Hematopoietic multipotent progenitor cell treated with erythropoietin and hydrocortisone succinate and interleukin-3 and kit ligand, for 6 days (in vitro differentiated cells): ENCODE data around the gene HOXB3.

Experiments
- DNase-seq: peaks from one replicate; pipeline ENCODE4 v3.0.0-alpha.2; 2015

HOXB3 gene

DNA sequence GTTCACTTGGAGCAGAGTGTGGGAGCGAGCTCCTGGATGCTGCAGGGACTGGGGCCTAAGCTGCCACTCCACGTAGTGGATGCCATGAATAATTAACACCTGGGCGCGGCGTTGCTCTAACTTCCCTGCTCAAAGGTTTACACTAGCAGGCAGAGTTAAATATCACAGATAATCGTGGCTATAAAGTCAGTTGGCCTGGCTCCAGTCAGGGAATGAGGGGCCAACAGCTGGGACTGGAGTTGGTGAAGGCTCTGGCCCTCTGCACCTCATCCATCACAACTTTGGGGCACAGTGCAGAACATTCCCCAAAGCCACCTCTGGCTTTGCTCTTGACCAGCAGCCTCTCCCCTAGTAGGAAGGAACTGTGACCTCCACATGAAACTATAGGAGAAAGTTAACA lies 22.8 kb downstream of the HOXB3 start:
- no peak for DNase-seq

DNA sequence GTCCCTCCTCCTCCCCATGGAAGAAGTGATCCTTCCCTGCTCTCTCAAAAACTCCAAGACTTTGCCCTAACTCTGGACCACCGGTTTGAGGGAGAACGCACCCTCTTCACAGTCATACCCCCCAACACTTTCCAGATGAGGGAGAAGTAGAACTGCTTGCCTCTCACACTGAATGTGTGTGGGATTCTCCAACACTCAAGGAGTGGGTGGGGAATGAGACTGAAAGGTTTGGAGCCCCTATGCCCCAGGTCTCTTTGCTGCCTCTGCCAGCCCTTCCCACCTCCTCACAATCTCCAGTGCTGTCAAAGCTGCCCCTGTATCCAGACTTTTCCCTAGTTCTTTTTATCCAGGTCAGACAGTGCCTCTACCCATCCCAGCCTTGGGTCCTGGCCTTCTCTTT lies 23.3 kb downstream of the HOXB3 start:
- DNase-seq: no peak

DNA sequence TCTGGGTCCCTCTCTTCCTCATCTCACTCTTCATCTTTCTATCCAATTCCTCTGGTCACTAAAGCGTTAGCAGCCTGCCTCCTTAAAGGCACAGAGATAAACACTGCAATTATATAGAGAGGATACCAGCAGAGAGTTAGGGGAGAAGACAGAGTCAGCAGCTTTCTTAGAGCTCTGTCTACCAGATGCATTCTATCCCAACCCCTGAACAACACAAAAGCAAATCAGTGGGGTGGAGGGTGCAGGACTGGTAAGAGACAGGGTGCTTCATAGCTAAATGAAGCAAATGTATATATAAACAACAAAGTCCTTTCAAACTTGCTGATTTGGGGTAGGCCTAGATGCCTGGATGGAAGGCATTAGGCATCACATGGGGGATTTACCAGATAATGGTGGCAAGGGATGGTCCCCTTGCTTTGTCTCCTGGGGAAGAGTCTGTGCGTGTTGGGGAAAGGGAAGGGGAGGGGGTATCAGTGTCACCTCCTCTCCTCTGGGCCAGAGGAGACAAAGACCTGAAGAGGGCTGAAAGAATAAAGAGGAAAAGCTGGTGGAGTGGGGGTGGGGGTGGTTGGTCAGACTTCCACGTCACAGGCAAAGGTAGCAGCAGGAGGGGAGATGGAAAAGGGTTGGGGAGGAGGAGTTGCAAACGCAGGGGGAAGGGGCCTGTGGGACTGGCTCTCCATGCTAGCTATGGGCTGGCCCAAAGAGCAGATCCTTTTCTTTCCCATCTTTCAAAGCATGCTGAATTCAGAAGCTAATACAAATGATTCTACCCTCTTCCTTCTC lies 23.9 kb downstream of the HOXB3 start:
- no peak for DNase-seq

DNA sequence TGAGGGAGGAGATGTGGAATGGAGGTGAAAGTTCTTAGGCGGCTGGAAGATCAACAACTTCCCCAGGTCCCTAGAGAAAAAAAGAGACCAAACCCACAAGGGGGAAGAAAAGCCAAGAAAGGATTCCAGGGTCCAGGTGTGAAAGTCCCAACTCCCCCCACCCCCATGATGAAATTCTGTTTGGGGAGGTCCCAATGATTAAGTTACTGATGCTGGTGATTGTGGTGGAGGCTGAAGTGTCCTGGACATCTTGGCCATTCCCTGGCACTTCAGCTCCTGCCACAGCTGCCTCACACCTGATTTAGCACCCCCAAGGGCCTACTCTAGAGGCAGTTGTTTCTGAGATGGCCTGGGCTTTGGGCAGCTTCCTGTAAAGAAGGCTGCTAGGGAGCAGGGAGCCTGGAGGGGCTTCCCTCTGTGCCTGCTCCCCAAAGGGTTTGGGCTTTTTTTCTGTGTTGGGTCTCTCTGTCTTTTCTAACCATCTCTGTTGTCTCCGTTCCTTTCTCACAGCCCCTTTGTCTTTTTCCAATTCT lies 25.0 kb downstream of the HOXB3 start:
- DNase-seq: no peak

DNA sequence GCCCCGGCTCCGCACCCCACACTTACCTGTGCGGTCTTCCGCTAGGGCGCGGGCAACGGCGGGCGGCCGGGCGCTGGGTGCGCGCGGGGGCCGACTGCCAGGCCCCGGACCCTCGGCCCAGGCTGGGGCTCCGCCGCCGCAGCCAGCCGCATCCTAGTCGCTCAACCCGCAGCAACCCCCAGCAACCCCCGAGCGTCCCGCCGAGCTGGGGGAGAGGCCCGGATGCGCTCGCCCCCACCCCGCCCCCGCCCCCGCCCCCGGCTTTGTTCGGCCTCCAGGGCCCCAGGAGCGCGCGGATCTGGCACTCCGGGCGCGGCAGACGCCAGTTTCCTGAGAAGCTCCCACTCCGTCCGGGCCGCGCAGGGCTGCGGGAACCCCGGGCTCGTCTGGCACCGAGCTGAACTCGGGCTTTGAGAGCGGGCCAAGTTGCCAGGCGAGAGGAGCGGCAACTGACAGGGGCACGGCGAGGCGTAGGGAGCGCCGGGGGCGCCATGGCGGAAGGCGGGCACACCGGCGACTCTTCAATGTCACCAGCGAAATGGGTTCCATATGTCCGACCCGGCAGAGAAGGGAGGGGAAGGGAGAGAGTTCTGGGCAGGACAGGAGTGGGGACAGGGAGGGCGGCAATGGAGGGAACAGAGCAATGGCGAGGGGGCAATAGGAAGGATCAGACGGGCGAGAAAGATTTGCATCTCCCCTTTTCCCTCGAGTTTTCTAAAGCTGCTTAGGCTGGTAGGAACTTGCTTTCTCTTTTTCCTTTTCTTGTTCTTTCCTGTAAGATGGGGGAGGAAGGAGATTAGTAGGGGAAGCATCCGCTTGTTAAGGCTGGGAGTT lies 25.6 kb downstream of the HOXB3 start:
- DNase-seq: no peak

DNA sequence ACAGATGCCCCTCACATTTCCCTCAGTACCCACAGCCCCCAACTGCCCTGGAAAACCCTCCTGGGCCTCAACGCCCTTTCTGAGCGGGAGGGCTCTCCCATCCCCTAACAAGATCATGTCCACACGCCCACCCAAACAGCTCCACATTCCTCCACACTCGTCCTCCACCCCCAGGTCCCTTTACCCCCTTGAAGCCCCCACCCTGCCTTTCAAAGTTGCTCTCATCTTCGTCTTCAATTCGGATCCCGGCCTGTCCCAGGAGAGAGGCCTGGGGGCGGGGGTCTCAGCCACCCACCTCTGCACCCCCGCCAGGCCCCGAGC lies 26.2 kb downstream of the HOXB3 start:
- no peak for DNase-seq

DNA sequence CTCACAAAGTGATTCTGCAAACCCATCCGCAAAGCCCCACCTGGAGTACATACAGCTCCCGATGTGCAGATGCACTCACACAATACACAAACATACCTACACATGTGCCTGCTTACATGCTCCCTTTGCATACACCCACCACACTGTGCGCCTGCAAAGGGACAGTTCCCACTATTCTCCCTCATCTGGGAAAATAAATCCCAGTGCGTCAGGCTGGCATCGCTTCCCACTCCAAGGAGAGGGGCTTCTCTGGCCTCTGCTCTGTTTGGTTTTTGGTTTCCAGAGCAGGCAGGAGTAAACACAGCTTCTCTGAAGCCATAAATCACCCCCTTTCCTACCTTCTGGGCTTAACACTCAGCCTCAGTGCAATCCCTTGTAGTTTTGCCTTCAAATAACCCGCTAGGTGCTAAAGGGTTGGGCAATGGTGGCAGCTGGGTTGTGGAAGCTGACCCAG lies 26.6 kb downstream of the HOXB3 start:
- DNase-seq: no peak

DNA sequence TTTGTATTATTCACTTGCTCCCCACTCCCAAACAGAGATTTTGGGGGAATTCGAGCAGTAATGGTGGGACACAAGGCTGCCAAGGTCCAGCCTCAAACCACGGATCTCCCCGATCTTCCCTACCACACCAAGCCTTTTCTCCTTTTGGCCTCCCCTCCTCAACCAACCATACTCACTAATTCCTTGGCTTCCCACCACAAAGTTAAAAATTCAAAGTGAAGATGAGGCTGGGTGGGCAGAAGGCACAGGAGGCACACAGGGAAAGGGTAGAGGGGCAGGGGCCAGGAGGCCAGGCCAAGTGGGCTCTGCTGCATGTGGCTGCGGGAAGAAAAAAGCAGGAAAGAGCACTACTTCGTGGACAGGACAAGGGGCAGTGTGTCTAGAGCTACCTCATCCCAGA lies 27.1 kb downstream of the HOXB3 start:
- no peak for DNase-seq

DNA sequence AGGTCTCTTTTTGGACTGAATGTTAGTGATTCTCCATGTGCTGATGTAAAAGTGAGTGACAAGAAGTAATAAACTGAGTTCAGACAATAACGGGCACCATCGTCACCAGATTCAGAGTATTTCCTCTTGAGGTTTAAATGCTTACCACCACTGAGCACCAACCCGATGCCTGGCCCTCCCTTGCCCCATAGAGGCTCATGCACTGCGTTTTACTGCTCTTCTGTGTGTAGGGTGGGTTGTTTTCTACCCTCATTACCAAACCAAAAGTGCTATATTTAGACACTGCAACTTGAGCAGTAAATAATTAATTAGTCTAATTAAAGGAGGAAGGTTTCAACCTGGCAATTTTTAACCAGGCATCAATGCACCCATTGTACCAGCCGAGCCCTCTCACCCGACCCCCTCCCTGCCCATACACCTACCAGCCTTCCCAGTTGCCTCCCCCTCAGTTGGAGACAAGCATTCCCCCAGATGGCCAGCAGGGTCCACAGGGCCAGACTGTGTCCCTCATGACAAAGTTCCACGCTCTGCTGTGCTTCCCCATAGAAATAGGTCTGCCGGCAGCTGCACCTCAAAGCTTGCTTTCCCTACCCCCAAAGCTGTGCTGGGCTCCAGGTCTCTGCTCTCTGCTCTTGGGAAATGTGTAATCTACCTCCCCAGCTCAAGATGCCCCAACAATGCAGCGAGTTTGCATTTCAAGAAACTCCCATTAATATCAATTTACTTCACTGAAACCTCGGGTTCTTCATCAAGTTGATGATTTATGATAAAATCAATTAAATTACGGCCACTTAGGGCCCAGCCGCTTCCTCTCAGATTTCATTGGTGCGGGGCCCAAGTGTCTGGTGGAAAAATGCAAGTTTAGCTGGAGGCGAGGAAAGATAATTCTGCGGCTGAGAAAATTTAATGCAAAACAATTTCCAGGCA lies 27.9 kb downstream of the HOXB3 start:
- no peak for DNase-seq

DNA sequence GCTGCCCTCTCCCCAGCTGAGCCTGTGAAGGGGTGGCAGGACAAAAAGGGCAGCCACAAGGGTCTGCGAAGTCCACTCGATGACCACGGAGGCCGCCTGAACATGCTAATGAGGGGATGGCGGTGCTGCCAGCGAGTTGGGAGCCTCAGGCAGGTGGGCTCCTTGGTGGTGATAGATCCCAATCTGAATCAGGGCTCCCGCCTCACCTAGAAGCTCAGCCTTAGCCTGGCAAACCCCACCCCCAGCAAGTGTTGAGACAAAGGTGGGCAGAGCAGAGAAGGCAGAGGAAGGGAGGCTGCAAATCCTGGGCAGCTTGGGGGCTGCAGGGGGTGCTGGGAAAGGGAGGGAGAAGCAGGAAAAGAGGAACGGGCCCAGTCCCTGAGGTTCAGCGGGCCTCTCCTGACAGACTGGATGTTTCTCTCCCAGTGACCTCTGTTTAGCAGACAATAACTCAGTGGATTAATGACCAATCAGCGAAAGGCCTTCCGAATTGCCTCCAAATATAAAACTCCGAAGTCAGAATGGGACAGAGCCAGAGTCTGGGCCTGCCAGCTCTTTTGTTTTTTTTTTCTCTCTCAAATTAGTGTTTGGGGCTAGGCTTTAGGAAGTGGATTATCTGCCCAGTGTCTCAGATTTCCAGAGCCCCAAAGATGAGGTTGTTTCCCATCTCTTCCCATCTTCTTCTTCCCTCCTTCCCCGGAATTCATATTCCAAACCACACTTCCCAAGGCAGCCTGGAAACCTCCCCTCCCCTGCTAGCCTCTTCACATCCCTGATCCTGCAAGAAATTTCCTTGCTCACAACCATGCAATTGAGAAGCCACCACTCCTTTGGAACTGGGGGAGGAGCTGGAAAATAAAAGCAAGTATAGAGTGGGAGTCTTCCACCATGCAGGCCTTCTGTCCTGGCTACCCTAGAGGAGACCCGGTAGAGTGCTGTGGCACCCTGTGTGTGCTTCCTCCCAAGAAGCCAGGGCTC lies 29.9 kb downstream of the HOXB3 start:
- no peak for DNase-seq

DNA sequence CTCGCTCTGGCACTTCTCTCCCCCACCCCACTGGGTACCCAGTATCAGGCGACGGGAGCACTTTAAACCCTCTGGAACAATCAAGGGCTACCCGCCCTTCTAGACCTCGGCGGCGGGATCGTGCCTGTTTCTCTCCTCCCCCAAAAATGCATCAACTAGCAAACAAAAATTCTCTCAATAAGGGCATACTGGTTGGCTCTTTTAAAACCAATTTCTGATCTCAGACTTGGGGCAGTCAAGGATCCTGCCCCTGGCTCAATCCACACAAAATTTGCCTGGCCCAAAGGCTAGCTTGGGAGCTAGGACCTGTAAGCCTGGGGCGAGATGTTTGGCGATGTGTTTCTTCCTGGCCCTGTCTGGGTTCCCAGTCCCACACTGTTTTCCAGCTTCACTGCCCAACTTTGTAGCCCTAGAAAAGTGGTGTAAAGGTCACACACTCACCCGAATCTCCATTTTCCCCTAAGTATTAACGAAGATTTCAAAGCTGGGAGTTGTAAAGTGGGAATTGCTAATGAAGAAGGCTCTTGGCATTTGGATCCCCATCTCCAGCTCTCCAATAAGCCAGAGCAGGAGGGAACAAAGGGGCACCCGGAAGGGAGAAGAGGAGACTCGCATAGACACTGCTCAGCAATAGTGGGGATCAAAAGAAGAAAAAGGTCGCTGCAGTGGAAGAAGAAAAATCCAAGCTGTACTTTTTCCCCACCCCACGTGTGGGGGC lies 30.8 kb downstream of the HOXB3 start:
- DNase-seq: no peak

DNA sequence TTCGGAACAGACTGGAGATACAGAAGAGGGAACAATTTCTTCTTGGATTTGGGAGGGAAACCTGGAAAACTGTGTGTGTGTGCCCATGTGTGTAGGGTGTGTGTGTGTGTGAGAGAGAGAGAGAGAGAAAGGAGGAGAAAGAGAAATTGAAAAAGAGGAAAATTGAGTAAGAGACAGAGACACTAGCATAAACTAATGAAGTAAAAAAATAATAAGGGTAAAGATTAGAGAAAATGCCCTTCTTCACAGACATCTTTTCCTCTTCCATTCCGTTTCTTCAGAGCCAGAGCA lies 31.3 kb downstream of the HOXB3 start:
- no peak for DNase-seq

DNA sequence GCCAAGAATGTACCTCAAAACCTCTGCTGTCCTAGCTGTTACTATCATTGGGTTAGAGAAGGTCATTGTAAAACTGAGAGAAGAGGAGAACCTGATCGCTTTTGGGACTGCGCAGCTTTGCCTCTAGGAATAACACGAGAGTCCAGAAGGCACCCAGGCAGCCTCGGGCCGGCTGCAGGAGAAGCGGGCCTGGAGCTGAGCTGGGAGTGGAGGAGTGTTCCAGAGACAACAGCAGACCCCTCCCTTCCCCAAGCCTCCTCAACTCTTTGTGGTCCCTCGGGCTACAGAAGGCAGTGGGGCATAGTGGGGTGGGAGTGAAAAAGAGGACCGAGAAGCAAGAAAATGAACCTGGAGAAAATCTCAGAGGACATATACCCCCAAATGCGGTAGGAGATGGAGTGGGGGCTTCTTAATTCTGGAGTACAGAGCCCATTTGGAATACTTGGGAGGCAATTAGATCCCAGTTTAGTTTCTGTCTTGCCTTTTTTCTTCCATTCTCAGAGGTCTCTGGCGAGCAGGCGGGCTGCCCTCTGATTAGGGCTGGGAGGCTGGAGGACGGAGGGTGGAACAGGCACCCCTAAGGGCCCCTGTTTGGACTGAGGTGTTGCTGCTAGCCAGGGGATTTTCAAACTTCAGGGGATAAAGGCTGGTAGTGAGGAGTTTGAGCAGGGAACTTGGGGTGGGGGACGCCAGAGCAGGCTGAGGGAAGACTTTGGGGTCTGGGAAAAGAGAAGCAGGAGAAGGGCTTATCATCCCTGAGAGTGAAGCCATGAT lies 31.8 kb downstream of the HOXB3 start:
- no peak for DNase-seq

DNA sequence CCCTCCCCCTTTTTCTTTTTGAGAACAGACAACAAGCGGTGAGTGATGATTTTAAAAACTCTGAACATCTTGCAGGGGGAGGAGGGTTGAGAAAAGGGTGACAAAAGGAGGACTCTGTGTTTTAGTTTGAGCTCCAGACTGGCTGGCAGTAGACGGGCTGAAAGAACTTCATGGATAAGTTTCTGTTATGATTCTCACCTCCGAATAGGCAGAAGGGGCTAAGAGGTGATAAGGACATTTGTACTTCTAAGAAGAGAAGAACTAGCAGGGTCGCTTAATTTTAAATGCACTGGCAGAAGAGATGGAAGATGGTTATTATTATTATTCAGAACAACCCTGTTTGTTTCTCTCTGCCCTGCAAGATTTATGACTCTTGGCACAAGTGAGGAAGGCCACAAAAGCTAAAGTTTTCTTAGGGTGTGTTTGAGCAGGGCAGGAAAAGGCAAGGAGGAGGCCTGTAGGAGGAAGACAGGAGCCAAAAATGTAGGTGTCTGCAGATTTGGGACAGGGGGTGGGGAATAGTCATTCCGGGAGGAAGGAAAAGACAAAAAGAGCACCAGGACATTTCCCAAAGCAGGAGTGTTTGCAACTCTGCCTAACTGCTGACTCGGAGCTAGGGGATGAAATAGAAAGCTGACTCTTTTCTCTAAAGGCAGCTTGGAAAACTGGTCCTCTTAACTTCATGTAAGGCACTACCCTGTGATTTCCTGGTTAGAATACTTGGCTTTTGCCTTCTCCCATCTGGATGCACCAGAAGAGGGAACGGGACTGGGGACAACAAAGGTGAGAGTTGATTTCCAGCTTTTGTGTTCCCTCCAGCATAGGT lies 33.3 kb downstream of the HOXB3 start:
- no peak for DNase-seq

DNA sequence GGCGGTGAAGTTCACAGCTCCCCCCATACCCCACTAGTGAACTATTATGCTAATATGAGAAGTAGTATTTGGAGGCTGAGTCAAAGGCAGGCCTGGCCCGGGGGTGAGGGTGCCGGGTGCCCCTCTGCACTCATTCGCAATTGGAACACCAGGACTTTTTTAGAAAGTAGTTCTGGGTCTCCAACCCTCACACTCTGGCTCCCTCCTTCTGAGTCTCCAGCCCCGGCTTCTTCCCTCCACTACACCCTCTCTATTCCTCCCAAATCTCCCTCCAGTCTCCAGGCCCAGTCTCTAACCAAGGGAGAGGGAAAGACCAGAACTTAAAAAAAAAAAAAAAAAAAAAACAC lies 33.8 kb downstream of the HOXB3 start:
- no peak for DNase-seq

DNA sequence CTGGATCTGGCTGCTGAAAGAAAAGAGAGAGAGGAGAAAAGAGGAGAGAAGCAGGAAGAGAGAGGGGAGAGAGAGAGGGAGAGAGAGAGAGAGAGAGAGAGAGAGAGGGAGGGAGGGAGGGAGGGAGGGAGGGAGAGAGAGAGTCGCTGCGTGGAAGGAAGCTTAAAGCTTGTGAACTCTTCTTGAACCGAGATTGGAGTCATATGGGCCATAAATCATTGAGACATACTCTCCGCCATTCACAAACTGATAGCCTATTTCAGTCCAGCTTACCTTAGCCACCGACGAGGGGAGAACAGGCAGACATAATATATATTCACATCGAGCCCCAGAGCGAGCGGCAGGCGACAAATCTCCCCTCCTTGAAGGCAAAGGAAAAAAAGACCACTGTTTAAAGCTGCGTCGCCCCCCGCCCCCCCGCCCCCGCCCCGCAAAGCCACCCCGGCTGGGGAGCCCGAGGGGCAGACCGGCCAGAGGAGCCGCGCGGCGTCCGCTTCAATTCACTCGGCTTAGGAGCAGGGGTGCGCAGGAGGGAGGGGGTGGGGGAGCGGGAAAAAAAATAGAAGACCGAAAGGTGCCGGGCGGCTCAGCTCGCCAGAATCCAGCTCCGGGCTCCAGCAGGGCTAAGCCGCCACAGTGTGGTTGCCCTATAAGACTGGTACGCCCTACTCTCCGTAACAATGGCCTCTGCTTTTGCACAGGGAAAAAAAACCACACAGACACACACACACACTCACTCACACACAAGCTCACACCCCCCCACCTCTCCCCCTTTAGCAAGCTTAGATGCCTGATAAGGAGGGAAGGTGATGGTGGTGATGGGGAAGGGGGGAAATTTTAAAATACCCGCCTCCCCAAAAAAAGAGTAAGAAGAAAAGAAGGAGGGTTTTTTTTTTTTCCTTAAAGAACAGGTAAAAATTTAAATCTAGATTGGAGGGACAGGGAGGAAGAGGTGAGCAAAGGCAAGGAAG lies 34.5 kb downstream of the HOXB3 start:
- peak; percentile 60 for DNase-seq

DNA sequence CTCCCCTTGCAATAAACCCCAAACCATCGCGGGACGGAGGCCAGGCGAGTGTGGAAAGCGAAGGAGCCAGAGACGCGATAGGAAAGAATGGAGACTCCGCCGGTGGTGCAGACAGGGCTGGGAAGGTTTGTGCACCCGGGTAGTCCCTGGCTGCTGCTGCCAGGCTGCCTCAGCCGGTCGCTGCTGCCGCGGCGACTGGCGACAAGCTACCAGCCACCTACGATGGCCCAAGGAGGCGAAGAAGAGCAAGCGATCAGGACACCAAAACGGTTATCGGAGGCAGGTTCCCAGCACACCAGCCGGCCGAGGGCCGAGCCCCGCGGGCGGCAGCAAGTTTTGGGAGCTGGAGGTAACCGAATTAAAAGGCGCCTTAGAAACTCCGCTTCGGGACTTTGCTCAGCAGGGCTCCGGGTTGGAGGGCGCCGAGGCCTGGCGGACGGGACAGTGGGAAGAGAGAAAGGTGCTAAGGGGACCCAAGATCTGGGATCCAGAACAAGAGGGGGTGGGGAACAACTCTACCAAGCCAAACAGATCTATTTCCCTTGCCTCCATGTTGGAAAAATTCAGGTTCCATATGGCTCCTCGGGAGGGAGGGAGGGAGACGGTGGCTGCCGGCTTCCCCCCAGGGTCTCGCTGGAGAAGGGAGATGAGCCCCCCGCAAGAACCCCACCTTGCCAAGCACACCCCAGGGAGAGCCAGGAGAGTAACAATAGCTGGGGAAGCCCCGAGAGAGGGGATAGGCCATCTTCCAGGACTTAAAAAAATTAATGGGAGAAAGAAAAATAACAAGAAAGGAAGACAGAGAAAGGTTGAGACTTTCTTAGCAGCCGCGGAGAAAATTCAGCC lies 35.4 kb downstream of the HOXB3 start:
- DNase-seq: no peak

DNA sequence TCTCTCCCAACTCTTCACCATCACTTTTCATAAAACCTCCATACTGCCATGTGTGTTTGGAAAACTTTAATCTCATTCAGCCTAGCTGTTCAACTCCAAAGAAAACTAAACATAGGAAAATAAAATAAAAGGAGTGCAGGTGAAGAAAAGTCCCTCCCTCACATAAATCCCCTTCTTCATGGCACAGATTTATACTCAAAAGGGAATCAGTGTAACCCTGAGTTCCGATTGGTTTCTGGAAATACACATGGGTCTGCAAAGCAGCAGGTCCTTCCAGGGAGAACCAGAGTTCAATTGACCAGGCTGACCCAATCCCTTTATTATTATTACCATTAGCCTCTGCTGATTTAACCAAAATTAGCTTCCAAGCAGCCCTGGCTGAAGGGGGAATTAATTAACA lies 36.2 kb downstream of the HOXB3 start:
- DNase-seq: no peak
